GM12865 (cell line): ENCODE results near the gene MRTFA.

Experiments used
- DNase-seq: peaks from one replicate; pipeline ENCODE4 v3.0.0; 2010; ENCODE audit warnings: low read depth
- H3K4me3 ChIP-seq: 2 replicates; pipeline ENCODE4 v1.5.1; 2011; ENCODE audit warnings: mild to moderate bottlenecking, low read depth, low read length, control low read depth
- TF ChIP-seq, protein P1 (sequence below): IDR thresholded peaks from 2 replicates; pipeline ENCODE4 v1.5.1; 2011; ENCODE audit warnings: low read length, control low read depth, low read depth, inconsistent platforms; ENCODE audit not compliant: insufficient read depth; ENCODE audit errors: missing control alignments

The MRTFA gene

DNA sequence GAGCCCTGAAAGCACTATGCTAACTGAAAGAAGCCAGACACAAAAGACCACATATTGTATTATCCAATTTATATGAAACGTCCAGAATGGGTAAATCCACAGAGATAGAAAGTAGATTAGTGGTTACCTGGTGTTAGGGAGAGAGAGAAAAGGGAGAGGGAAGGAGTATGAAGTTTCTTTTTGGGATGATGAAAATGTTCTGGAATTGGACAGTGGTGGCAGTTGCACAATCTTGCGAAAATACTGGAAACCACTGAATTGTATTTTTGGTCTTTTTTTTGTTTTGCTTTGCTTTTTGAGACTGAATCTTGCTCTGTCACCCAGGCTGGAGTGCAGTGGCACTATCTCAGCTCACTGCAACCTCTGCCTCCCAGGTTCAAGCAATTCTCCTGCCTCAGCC, 63.5 kb downstream of the MRTFA start:
- TF ChIP-seq, protein P1, sequence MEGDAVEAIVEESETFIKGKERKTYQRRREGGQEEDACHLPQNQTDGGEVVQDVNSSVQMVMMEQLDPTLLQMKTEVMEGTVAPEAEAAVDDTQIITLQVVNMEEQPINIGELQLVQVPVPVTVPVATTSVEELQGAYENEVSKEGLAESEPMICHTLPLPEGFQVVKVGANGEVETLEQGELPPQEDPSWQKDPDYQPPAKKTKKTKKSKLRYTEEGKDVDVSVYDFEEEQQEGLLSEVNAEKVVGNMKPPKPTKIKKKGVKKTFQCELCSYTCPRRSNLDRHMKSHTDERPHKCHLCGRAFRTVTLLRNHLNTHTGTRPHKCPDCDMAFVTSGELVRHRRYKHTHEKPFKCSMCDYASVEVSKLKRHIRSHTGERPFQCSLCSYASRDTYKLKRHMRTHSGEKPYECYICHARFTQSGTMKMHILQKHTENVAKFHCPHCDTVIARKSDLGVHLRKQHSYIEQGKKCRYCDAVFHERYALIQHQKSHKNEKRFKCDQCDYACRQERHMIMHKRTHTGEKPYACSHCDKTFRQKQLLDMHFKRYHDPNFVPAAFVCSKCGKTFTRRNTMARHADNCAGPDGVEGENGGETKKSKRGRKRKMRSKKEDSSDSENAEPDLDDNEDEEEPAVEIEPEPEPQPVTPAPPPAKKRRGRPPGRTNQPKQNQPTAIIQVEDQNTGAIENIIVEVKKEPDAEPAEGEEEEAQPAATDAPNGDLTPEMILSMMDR, result no peak
- DNase-seq, result no peak

GRCh38 chr22:40571887-40572286, 64.6 kb downstream of the MRTFA start:
- TF ChIP-seq, protein P1, result no peak
- DNase-seq, result no peak

More for the DNA sequence above, 63.5 kb downstream of the MRTFA start:
- no peak overlapping the region for H3K4me3 ChIP-seq

DNA sequence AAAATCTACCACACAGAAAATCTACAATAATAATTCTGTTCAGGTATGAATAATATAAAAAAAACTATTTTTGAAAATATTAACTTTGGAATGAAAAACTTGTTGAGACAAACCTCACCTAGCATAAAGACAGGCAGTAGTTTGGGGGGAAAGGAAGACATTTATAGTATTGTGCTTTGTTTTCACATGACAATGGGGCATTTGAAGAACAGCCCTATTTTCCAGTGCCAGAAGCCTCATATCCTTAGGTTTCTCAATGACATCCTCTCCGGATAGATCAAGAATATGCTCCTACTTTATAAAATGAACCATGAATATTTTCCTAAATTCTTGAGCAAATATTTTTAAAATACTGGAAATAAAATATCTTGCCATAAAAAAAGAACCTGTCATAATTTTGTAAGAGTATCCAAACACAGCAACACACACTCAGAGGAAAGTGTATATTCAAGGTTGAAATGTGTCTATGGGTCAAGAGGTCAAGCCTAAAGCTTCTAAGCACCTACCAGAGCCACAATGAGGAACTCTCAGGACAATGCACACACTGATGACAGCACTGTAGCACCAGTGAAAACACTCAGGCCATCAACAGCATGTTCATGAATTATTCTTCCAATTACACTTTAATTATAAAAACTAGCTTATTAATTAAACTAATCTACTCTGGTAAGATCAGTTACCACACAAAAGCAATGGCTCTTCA, 68.7 kb downstream of the MRTFA start:
- no peak overlapping the region for H3K4me3 ChIP-seq
- no peak for DNase-seq
- TF ChIP-seq, protein P1, result no peak

More at GRCh38 chr22:40571887-40572286, 64.6 kb downstream of the MRTFA start:
- no peak overlapping the region for H3K4me3 ChIP-seq

GRCh38 chr22:40567106-40567505, 69.4 kb downstream of the MRTFA start:
- TF ChIP-seq, protein P1, result no peak
- no peak overlapping the region for H3K4me3 ChIP-seq
- DNase-seq, result no peak

DNA sequence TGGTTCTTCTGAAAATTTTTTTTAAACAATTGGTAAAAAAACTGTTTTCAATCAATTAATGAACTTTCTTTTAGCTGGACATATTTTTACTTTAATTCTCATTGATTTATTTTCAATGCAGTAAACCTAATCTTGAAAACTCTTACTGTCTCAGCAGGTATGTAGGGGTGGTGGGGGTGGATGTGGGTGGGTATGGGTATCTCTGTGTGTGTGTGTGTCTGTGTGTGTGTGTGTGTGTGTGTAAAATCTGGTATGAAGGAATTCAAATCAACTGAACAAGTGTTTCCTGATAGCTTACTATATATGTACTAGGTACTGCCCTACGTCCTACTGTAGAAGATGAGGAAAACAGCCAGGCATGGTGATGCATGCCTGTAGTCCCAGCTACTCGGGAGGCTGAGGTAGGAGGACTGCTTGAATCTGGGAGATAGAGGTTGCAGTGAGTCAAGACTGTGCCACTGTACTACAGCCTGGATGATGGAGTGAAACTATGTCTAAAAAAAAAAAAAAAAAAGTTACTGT, 75.5 kb downstream of the MRTFA start:
- no peak overlapping the region for H3K4me3 ChIP-seq
- no peak for DNase-seq
- TF ChIP-seq, protein P1, result no peak

DNA sequence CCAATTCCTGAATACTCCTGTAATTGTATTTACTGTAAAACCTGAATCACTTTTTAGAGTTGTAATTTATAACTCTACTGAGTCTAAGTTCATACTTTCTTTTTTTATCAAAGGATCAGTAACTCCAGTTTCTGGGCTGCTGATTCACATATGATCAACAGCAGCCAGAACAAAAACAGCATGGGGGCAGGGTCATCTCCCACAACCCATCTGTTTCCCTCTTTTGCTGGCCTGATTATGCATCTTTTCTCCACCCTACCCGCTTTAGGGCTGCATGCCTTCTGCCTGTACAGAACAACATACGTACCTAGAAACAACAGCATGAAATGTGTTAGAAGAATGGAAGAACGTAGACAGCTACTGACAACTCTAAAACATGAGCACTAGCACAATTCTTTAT, 76.0 kb downstream of the MRTFA start:
- no peak for DNase-seq
- no peak overlapping the region for H3K4me3 ChIP-seq
- TF ChIP-seq, protein P1, result no peak

GRCh38 chr22:40557972-40558371, 78.5 kb downstream of the MRTFA start:
- TF ChIP-seq, protein P1, result no peak
- H3K4me3 ChIP-seq, result no peak overlapping the region
- no peak for DNase-seq
